Lung (tissue), 12 donors: ENCODE data around the gene YAP1. TPM values are rescaled to one million over a fixed set of nuclear protein-coding genes. Genes with fewer than 3 reads are reported as not detected.

Experiments
- ATAC-seq: fragments of 200-7000 bp; cut with Tn5 transposase; one replicate; pipeline ENCODE4 v1.9.1; 2020; ENCODE audit warnings: moderate number of reproducible peaks; ENCODE audit not compliant: insufficient read depth, low FRiP score
- DNase-seq, 3 donors: peaks; one replicate each; pipeline ENCODE4 v3.0.0-alpha.2; 2013 to 2017
- H3K27ac ChIP-seq, 2 donors: one replicate each; pipeline ENCODE4 v1.5.1; 2013; ENCODE audit warnings: mild to moderate bottlenecking in 2 of 2, moderate library complexity in 2 of 2, control low read depth in 1 of 2, inconsistent platforms in 1 of 2, low read depth in 1 of 2, low read length in 1 of 2
- H3K27me3 ChIP-seq, 3 donors: one replicate each; pipeline ENCODE4 v1.5.1; 2013; ENCODE audit warnings: low read length in 2 of 3; ENCODE audit not compliant: control insufficient read depth in 3 of 3, insufficient read depth in 3 of 3
- H3K36me3 ChIP-seq, 4 donors: one replicate each; pipeline ENCODE4 v1.5.1; 2013; ENCODE audit warnings: low read length in 4 of 4, mild to moderate bottlenecking in 1 of 4, moderate library complexity in 1 of 4; ENCODE audit not compliant: control insufficient read depth in 4 of 4, insufficient read depth in 4 of 4
- H3K4me1 ChIP-seq, 5 donors: one replicate each; pipeline ENCODE4 v1.5.1; 2013; ENCODE audit warnings: low read length in 5 of 5, mild to moderate bottlenecking in 2 of 5, moderate library complexity in 1 of 5; ENCODE audit not compliant: control insufficient read depth in 5 of 5, insufficient read depth in 5 of 5
- H3K4me3 ChIP-seq: one replicate; pipeline ENCODE4 v1.5.1; 2013; ENCODE audit warnings: mild to moderate bottlenecking, control low read depth, moderate library complexity
- H3K9ac ChIP-seq, 2 donors: one replicate each; pipeline ENCODE4 v1.5.1; 2013; ENCODE audit warnings: low read length in 2 of 2, control low read depth in 1 of 2; ENCODE audit not compliant: insufficient read depth in 1 of 2
- H3K9me3 ChIP-seq, 4 donors: one replicate each; pipeline ENCODE4 v1.5.1; 2013; ENCODE audit warnings: low read length in 3 of 4, mild to moderate bottlenecking in 1 of 4, moderate library complexity in 1 of 4; ENCODE audit not compliant: control insufficient read depth in 4 of 4, insufficient read depth in 3 of 4
- CTCF ChIP-seq: IDR thresholded peaks from 2 replicates; pipeline ENCODE4 v1.5.1; 2012; ENCODE audit warnings: mild to moderate bottlenecking; ENCODE audit errors: control extremely low read depth, extremely low read depth
- WGBS, 2 donors: extraction: QIAGEN DNeasy Blood & Tissue Kit; methylation state at CpG; one replicate each; pipeline ENCODE4 v1.1.7; 2013; 5-methylcytosine and 5-hydroxymethylcytosine counted together
- polyA plus RNA-seq, 2 donors: library from polyadenylated mRNA; stranded (reverse); fragments of 200-250 nt; gene quantifications; one replicate each; pipeline ENCODE4 v1.2.1, GENCODE V29; 2013
- total RNA-seq, 2 donors: library from RNA; depleted of rRNA in 1 of 2; stranded (reverse); fragments of >200 nt in 1 of 2; gene quantifications; one replicate each; pipeline ENCODE4 v1.2.1, GENCODE V29; 2014 to 2021
- donor health status: control.
- donor health status: control.
- donor health status: Bipolar disorder and iron deficiency.
- donor health status: healthy.
- donor health status: DM: yes; HTN: yes; CAD: no.

YAP1 gene
- total and polyA plus RNA-seq, 4 donors, result 29.5 to 257 (median 80.4) TPM

GRCh38 chr11:102147632-102148031 is 37.4 kb downstream of the YAP1 start:
- no peaks in the 10 kb centered on the region for H3K27me3 ChIP-seq
- TF ChIP-seq CTCF, result no peak
- peaks cover 0 to 14% (median 4%) of the 10 kb centered on the region in 4 donors for H3K36me3 ChIP-seq
- H3K9ac ChIP-seq, result no peak overlapping the region
- H3K4me1 ChIP-seq, result peaks cover 2 to 52% (median 35%) of the 10 kb centered on the region in 5 donors
- no peak overlapping the region for H3K27ac ChIP-seq
- no peaks in the 10 kb centered on the region for H3K9me3 ChIP-seq
- DNase-seq, result no peak
- H3K4me3 ChIP-seq, result no peak overlapping the region
- WGBS, 2 donors, result 52 to 73% methylated on average over 2 of the region's 2 CpGs
- ATAC-seq, result no peak

- DNase-seq (no peak), ATAC-seq (no peak)
- Histone ChIP-seq H3K27ac (no peak overlapping the region), H3K27me3 (no peaks in the 10 kb centered on the region), H3K4me3 (no peak overlapping the region), H3K9me3 (no peaks in the 10 kb centered on the region), H3K9ac (no peak overlapping the region), H3K36me3 (peaks cover 0 to 13% (median 4%) of the 10 kb centered on the region in 4 donors), H3K4me1 (peaks cover 2 to 50% (median 33%) of the 10 kb centered on the region in 5 donors)
- no peak for TF ChIP-seq CTCF
Observed at GRCh38 chr11:102148059-102148458, 37.8 kb downstream of the YAP1 start.

GRCh38 chr11:102151784-102152525 is 41.7 kb downstream of the YAP1 start:
- Histone ChIP-seq H3K36me3 (peaks cover 0 to 7% (median 3%) of the 10 kb centered on the region in 4 donors), H3K27ac (no peak overlapping the region), H3K9ac (no peak overlapping the region), H3K4me1 (peaks cover 2 to 50% (median 22%) of the 10 kb centered on the region in 5 donors), H3K9me3 (no peaks in the 10 kb centered on the region), H3K4me3 (no peak overlapping the region), H3K27me3 (no peaks in the 10 kb centered on the region)
- ATAC-seq, result no peak
- TF ChIP-seq CTCF, result no peak
- WGBS, 2 donors, result 89 to 93% methylated on average over 6 of the region's 6 CpGs
- DNase-seq, result peak in 1 of 3 donors; percentile 55
